Measurements from ENCODE around the gene SPAG4.

SPAG4 gene

DNA sequence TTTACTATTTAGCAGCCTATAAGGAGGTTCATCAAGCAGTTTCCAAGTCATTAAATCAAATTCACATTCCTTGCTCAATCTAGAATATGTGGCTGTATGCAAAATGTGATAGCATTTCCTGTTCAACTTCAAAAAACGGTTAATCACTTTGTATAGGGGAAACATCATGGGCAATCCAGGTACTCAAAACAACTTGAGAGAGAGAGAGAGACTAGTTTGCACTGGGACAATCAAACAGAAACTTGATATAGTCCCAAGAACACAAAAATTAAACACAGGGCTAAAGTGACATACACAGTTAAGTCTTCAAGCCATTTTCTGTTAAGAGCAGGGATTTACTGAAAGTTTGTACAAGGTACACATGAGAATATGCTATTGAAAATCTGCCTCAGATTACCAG is 41.6 kb downstream of the SPAG4 start:
- no peak for DNase-seq (ENCODE audit: low read depth, low spot score)

DNA sequence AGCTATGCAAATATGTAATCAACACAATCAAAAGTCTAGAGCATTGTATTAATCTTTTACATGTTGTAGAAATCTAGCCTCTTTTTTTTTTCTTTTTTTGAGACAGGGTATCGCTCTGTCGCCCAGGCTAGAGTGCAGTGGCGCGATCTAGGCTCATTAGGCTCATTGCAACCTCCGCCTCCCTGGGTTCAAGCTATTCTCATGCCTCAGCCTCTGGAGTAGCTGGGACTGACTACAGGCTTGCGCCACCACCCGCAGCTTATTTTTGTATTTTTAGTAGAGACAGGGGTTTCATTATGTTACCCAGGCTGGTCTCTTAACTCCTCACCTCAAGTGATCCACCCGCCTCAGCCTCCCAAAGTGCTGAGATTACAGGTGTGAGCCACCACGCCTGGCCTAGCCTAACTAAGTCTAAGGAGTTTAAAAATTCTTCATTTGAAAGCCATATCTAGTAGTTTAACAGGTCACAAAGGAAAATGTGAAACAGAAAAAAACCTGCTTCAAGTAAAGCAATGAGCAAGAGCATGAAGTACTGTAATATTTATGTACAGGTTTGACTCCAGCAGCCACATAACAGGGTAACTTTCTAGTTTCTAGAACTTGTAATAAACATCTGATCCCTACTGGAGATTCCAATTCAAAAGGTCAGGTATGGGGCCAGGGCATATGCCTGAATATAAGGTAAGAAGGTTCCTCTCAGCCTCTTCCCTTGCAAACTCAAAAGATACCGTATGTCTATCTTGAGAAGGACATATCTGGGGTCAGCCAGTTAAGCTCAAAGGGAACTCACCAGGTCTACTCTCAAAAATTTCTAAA is 44.7 kb downstream of the SPAG4 start:
- DNase-seq (ENCODE audit: low read depth, low spot score): no peak

DNA sequence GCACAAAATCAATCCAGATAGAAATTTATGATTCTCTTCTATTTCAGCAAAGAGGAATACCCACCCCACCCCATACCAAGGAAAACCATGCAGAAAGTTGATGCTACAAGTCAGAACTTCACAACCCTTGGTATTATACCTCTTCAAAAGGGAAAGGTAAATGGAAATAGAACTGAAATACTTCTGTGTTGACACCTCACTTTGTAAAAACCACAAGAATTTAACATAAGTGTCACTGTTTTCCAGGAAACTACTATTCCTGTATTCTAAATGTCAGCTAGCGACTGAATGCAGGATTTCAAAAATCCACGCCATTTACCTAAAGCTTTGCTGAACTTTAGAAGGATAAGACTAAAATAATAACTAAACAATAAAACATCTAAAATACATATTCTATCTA is 45.4 kb downstream of the SPAG4 start:
- no peak for DNase-seq (ENCODE audit: low read depth, low spot score)

DNA sequence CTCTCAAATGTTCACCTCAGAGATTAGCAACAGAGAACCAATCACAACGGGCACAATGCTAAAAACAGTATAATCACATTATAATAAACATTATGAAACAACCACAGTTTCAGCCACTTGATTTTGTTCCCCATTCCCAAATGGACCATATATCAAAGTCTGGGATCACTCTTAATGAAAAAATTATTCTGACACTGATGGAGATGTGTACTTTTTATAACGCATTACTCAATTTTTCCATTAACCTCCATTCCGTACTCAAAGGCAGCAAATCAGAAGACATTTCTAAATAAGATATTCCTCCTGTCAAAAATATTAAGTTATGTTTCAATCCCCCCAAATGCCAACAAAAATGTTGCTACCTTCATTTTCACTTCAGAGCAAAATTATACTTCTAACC is 46.3 kb downstream of the SPAG4 start:
- no peak for DNase-seq (ENCODE audit: low read depth, low spot score)

DNA sequence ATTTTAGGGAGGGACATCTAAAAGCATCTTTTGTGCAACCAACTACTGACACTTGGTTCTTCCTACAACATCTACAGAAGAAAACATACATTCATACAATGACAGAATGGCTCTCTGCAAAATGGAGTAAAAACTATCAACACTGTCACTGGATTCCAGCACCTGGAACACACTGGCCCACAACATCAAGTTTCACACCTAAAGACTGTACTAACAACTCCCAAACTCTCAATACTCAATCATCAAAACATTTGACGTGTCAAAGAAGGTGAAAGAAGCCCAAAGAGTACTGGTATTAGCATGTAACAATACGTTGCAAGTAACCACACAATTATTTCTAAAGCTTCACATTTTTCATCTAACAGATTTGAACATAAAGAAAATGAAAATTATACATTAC is 46.9 kb downstream of the SPAG4 start:
- DNase-seq (ENCODE audit: low read depth, low spot score): no peak

DNA sequence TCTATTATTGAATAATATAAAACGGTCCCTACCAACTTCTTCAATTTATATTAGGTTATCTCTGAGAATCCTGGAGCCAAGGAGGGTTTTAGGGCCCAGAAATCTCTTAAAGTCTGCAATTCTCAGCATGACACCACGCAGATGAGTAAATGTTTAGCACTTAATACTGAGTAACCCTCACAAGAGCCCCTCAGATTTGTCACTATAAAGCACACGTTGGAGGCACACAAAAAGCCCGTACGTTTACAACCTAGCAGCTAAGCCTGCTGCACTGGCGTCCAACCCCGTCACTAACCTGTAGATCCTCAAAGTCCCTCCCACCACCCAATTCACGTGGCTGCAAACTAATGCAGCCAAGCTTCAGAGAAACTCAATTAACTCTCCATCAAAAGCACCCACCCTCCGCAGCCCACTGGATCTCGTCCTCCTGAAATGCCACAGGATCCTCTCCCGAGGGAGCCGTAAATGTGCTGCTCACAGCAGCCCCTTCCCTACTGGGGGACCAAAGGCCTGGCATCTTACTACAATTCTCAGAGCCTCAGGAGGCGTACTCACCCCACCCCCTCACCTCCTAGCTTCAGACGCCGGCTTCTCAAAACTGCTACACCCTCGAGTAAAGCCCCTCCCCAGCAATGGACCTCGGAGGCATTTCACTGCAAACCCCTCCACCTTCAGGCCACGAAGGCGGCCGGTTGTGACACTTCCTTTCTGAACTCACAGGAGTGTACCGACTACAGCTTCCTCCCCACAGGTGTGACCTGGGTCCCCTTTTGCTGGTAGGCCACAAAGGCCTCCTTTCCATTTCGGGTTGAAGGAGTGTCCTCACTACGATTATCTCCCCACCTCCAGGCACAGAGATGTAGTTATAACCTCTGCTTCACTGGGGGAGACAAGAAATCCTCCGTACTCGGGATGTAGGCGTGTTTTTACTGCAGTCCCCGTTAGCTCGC is 48.2 kb downstream of the SPAG4 start:
- peak; percentile 31 for DNase-seq (ENCODE audit: low read depth, low spot score)

DNA sequence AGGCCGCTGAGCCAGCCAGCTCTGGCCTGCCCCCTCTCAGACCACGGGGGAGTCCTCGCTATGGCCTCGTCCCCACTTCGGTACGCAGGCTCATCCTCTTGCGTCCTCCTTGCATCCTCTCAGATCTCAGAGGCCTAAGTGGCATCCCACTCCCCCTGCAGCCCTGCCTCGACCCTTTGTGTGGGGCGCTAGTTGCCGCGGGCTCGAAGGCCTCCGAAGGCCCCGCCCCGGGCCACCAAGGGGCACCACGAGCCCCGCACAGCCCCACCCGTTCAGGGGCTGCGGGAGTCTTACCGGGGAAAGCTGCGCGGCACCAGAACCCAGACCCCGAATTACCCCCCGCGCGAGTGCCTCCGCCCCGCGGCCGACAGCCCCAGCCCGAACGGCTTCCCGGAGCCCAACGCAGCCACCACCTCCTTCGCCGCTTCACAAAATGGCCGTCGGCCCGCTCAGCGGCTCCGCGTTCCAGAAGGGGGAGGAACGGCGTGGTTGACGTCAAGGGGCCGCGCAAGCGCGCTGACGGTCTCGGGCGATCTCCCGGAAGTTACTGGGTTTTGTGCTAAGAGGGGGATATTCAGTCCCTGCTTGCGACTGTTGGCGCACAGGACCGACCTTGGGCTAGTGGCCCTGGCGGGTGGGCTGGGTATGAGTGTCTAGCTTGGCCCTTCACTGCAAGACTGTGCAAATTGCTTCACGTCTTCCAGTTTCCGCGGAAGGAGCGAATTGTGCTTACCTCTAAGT is 49.0 kb downstream of the SPAG4 start, which contains the start of the genes CPNE1 and RBM12:
TSS of gene CPNE1 (minus strand) at position 435 of the 741 bp plus-strand sequence. CDS start 31,977 bp downstream, outside the sequence.
TSS of gene RBM12 (minus strand) at position 435 of the 741 bp plus-strand sequence. CDS start 9,578 bp downstream, outside the sequence.
- DNase-seq (ENCODE audit: low read depth, low spot score): peak; percentile 87

DNA sequence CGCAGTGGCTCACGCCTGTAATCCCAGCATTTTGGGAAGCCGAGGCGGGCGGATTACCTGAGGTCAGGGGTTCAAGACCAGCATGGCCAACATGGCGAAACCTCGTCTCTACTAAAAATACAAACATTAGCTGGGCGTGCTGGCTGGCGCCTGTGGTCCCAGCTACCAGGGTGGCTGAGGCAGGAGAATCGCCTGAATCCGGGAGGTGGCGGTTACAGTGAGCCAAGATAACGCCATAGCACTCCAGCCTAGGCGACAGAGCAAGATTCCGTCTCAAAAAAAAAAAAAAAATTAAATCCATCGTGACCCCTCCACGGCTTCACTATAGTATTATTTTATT is 50.3 kb downstream of the SPAG4 start:
- no peak for DNase-seq (ENCODE audit: low read depth, low spot score)

DNA sequence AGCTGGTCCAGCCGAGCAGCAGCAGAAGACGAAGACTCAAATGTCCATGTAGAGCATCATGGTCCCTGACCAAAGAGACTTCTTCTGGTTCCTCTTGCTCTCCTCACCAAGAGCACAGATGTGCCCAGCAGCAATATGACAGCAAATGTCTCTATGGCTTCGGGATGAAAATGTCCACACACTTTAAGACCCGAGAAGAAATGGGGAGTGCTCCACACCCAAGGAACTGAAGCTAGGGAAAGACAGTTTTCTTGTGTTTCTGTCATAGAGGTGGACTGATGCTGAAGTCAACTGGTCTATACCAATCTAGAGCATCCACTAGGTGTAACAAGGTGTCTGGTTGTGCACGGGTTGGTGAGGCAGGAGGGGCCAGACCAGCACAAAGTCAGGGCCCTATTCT is 53.6 kb downstream of the SPAG4 start:
- DNase-seq (ENCODE audit: low read depth, low spot score): no peak

DNA sequence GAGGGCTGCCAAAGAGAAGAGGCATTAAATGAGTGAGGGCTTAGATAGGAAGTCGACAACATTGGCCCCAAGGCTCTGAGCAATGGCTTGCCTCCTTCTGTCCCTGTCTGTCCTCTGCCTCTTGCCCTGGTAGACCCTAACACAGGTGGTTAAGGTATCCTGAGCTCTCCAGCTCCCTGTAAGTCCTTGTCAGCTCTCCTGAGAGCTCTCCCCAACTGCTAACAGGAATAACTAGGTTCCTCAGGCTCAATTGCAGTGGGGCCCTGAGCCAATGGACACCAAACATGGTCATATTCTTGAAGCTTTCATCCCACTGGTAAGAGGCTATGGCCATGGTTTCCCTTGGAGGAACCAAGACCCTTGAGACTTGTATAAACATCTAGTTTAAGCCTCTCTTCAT is 54.1 kb downstream of the SPAG4 start:
- DNase-seq (ENCODE audit: low read depth, low spot score): no peak

Data from activated CD4-positive, CD25-positive, alpha-beta regulatory T cell treated with anti-CD3 and anti-CD28 coated beads, Interleukin-2, amount 50 U/mL, for 16 hours (primary cell).